Medulla oblongata (tissue), 1 donor: Measurements from ENCODE around the gene MAD1L1.
"Not testable (repeated sequence)": the region's sequence is repeated elsewhere in the genome, so short reads cannot be mapped to it uniquely, and the experiment has no call there.

Source experiments
- DNase-seq: peaks from one replicate; pipeline ENCODE4 v3.0.0-alpha.2; 2015; ENCODE audit errors: extremely low spot score

The MAD1L1 gene

GRCh38 chr7:1974290-1975101 lies 258.2 kb downstream of the MAD1L1 start:
- no peak for DNase-seq

DNA sequence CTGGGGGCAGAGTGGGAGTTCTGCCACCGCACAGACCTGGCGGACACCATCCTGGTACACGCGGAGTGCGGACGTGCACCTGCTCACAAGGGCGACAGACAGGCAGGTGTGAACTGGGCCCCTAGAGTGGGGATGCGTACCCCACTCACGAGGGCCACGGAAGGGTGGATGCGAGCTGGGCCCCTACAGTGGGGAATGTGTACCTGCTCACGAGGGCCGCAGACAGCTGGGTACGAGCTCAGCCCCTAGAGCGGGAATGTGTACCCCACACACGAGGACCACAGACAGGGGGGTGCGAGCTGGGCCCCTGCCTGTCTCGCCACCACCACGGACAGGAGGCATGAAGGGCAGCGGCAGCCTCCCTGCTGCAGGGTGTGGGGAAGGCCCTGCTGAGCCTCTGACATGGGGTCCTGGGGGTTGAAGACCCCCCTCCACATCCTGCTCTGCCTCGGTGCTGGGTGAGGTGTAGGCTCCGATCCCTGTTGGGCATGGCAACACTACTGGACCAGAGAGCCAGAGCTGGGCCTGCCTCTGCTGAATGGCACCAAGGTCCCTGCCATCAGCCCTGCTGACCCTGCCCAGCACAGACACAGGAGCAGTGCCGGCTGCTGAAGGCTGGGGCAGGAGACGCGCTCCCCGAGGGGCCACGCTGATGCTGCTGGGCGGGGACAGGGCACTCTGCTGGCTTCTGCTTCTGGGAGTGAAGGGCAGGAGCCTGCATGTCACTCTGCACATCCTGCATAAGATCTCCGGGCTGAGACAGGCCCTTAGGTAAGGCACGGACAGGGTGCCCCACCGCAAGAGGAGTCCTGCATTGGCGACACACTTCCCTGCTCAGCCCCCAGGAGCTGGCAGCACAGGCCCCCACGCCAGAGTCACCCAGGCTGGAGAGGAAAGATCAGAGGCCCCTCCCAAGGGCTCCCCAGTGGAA lies 259.2 kb downstream of the MAD1L1 start:
- DNase-seq: no peak

- no peak for DNase-seq
Measured at GRCh38 chr7:1972744-1973143, 260.0 kb downstream of the MAD1L1 start.

- DNase-seq: no peak
Measured at GRCh38 chr7:1971946-1972654, 260.6 kb downstream of the MAD1L1 start.

DNA sequence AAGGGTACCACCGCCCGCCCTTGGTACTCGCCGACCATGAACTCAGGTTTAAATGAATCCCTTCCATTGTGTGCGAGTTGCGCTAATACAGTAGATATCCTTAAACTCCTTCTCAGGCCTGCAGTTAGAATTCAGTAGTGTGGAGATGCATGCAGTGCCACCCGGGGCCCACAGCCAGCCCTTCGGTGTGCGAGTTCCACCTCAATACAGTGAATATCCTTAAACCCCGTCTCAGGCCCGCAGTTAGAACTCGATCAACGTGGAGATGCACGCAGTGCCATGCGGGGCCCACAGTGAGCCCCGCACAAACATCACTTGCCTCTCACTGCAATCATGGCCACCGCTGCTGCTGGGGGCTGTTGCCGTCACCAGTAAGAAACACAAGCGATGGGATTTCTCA lies 261.9 kb downstream of the MAD1L1 start:
- DNase-seq: no peak

DNA sequence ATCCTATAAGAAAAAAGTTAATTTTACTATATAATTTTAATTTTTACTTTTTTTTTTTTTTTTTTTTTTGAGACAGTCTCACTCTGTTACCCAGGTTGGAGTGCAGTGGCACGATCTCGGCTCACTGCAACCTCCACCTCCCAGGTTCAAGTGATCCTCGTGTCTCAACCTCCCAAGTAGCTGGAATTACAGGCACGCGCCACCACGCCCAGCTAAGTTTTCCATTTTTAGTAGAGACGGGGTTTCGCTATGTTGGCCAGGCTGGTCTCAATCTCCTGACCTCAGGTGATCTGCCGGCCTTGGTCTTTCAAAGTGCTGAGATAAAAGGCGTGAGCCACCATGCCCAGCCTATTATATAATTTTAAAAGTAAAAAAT lies 262.5 kb downstream of the MAD1L1 start:
- not testable (repeated sequence) for DNase-seq

DNA sequence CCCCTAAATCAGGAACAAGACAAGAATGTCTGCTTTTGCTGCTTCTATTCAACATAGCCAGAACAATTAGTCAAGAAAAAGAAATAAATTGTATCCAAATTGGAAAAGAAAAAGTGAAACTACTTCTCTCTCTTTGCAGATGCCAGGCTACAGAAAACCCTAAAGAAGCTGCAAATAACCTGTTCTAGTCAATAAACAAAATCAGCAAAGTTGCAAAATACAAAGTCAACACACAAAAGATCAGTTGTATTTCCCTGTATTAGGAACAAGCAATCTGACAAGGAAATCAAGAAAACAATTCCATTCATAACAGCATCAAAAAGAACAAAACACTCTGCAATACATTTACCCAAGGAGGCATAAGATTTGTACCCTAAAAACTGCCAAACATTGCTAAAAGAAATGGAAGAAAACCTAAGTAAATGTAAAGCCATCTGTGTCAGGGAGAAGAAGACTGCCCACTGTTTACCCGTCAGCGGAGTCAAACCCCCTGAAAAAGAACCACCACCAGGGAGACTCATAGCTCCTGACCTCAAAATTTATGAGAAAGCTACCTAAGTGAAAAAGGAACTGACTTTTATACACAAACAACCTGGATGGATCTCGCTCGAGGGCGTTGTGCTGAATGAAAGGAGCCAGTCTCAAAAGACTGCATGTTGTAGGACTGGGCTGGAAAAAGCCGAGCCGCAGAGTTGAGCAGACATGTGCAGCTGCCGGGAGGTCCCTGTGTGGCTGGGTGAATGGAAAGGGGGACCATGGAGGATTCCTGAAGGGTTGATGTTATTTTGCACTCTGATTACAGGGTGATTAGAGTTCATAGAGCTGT lies 263.1 kb downstream of the MAD1L1 start:
- DNase-seq: peak; percentile 45

DNA sequence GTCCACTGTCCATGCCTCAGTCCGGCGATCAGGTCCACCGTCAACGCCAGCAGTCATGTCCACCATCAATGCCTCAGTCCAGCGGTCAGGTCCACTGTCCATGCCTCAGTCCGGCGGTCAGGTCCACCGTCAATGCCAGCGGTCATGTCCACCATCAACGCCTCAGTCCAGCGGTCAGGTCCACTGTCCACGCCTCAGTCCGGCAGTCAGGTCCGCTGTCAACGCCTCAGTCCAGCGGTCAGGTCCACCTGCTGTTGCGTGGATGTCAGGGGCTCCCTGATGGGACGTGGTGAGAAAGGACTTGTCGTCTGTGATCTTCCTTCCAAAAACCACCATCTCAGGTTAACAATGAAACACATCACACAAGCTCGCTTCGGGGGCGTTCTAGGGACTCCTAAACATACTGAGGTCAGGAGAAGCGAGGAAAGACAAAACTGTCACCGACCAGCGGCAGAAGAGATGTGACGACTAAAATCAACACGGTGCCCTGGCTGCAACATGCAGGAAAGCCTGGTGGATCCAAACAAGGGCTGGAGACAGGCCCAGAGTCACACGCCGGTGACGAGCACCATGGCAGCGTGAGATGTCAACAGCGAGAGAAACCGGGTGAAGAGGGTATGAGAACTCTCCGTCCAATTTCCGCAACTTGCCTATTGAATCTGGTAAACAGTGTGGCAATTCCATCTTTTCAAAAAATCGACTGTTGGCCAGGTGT lies 264.2 kb downstream of the MAD1L1 start:
- no peak for DNase-seq

DNA sequence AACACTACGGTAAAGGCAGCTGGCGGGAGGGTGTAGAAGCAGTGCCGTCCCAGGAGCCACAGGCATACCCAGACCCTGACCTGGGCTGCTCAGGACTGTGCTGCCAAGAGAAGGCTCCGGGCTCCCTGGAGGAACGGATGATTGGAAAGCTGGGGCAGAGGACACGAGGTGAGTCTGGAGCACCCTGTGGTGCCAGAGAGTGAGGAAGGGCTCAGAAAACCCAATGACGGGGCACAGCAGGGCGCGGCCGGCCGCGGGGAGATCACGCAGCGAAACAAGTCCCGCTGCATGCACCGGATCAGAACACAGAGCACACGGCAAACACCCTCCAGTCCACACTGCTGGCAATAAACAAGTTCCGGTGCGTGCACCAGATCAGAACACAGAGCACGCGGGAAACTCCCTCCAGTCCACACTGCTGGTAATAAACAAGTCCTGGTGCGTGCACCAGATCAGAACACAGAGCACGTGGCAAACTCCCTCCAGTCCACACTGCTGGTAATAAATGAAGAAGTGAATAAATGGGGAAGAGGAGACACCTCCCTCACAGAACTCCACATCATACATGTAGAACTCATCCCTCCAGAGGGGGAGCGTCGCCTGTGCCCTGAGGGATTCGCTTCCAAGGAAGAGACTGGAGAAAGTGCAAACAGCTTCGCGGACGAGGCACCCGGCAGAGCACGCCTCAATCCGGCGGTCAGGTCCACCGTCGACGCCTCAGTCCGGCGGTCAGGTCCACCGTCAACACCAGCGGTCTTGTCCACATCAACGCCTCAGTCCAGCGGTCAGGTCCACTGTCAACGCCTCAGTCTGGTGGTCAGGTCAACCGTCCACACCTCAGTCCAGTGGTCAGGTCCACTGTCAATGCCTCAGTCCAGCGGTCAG lies 265.0 kb downstream of the MAD1L1 start:
- DNase-seq: no peak

DNA sequence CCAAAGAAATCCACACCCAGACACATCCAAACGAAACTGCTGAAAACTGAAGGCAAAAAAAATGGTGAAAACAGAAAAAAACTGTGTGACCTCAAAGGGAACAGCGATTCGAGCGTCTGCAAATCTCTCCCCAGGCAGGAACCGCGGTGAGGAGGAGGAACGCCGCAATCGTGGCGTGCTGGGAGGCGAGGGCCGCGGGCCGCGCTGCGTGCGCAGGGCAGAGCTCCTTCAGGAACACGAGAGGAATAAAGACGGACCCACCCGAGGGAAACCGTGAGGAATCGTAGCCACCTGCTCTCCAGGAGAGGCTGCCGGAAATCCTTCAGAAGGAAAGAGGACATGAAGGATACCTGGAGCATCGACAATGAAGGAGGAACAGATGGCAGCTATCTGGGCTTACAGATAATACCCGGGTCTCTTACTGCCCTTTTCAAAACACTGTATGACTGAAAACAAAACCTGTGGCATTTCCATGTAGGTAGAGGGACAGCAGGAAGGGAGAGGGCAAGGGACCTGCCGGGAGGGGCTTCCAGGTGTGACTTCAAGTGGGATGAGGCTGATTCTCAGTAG lies 266.0 kb downstream of the MAD1L1 start:
- DNase-seq: no peak

DNA sequence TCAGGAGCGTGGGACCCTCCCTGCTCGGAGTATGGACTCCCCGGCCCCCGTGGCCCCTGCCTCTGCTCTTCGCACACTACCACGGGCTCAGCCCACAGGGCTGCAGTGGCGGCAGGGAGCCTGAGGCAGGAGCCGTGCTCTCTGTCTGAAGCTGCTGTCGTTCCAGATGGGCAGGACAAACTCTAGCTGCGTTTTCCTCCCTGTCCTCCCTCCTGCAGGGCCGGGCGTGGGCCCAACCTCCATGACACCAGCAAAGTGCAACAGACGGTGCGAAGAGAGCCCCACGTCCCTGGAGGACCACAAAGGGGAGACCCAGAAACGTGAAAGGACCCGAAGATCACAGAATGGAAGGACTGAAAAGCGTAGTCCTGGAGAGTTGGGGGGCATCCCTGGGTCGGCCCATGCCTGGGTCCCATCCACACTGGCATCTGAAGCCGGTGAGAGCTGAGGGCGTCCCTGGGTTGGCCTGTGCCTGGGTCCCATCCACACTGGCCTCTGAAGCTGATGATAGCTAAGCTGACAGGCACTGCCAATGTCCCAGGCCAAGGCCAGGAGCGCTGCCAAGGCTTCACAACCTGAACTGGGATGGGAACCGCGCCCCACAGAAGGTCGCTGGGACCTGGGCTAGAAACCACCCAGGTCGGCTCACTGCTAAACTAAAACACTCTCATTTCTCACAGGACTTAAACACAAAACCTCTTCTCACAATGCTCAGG lies 267.0 kb downstream of the MAD1L1 start:
- DNase-seq: no peak

DNA sequence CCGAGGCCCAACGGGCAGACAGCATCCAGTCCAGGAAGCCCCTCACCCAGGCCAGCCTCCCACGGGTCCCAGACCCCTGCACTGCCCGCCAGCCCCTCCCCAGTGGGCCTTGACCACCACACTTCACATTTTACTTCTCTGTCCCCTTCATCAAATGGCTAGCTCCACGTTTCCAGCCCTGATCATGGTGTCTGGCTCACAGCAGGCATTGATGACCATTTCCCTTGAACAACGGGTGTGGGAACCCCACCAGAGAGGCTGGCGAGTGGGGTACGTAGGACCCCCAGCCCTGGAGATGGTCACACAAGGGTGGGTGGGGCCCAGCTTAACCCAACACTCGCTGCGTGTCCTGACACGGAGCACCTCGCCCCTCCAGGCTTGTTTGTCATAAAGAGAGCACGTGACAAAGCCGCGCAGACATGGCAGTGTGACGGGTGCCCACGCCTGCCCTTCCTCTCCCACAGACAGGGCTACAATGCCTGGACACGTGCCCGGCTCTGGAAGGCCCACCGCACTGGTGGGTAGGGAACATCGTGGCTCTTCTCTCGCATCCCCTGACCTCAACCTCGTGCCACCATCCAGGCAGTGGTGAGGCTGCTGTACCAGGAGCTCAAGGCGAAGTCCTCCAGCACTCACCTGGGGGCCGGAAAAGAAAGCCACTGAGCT lies 267.7 kb downstream of the MAD1L1 start:
- DNase-seq: no peak

DNA sequence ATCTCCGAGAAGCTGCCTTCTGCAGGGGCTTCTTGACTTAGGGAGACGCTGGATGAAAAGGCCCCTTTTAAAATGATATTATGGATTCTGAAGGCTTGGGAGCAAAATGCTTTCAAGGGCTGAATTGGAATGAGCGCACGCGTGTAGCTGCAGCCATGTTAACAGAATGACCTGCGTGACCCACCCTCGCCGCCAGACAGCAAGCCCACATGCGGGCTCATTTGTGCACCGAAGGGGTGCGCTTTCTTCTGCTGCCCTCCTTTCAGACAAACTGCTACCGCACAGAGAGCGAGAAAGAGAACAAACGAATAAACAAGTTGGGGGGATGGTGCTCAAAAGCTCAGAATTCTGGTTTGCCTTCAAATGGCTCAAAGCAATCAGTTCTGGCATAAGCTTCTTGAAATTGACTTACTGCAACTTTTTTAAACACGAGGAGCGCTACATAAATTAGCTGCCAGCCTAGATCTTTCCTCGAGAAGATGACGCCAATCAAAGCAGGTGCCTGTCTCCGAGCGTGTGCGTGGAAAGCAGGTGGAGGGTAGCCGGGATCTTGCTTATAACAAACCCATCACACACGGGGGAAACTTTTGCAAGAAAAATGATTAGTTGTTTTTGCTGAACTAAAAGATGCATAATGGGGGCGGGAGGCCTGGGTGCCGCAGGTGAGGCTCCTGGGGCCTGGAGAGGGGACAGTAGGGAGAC lies 268.4 kb downstream of the MAD1L1 start:
- DNase-seq: no peak

GRCh38 chr7:1963575-1963974 lies 269.2 kb downstream of the MAD1L1 start:
- DNase-seq: no peak

- DNase-seq: no peak
Measured at GRCh38 chr7:1961701-1962276, 271.0 kb downstream of the MAD1L1 start.

GRCh38 chr7:1959305-1959704 lies 273.4 kb downstream of the MAD1L1 start:
- DNase-seq: no peak
